Measurements from ENCODE around the gene SPATA13.
"Not testable (repeated sequence)": the region's sequence is repeated elsewhere in the genome, so short reads cannot be mapped to it uniquely, and the experiment has no call there.

The SPATA13 gene

DNA sequence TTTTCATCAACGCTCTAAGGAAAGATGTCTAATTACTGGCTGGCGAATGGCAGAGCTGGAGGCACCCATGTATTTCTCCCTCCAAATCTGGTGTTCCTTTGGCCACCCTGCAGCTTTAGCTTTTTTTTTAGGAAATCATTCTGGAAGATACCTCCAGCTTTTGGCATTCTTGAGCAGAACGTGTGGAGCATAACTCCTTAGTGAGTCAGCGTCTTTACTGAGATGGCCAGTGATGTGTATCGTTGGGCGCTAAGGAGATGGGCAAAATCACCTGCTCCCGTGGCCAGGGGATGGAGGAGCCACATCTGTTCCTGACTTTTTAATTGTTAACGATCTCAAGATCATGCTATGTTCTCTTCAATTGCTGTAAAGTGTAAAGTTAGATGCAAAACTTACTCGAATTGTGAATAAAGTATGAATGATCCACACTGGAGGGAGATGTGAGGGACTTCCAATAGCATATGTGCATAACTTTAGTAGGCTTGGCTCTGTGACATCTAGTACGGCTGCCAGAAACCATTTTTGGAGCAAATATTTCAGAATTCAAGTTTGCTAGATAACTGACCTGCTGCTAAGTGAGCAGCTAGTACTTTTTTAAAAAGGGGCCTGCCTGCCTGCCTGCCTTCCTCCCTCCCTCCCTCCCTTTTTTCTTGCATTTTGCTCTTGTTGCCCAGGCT, 124.5 kb downstream of the SPATA13 start:
- DNase-seq, result no peak

DNA sequence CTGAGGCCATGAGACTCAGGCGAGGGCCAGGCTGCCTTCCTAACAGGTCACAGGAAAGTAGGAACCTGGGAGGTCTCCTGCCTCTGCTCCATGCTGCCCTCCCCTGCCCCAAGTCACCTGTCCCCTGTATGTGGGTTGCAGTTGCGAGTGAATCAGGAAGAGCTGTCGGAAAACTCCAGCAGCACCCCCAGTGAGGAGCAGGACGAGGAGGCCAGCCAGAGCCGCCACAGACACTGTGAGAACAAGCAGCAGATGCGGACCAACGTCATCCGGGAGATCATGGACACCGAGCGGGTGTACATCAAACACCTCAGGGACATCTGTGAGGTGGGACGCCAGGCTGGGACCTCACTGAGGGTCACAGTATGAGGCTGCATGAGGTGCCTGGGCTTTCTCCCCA, 126.1 kb downstream of the SPATA13 start:
- DNase-seq, result no peak

DNA sequence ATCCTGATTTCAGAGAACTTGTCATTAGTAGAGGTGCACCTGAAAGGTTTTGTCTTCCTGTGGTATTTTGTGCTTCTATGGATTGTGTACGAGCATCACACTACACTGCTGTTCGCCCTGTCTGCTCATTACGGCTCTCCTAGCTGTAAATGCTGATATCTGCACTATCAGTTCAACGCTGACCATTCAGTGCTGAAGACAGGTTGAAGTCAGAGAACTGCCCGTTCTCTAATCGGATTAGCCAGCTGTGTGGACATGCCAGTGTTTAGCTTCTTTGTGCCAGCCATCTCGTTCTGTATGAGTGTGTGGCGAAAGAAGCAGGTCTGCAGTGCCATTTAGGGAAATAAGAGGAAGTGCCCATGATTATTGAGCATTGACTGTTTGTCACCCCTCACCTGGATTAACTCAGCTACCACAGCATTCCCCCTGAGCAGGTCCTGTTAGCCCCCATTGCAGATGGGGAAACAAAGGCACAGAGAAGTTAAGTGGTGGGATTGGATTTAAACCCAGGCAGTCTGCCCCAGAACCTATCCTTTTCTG, 127.3 kb downstream of the SPATA13 start:
- DNase-seq, result no peak

DNA sequence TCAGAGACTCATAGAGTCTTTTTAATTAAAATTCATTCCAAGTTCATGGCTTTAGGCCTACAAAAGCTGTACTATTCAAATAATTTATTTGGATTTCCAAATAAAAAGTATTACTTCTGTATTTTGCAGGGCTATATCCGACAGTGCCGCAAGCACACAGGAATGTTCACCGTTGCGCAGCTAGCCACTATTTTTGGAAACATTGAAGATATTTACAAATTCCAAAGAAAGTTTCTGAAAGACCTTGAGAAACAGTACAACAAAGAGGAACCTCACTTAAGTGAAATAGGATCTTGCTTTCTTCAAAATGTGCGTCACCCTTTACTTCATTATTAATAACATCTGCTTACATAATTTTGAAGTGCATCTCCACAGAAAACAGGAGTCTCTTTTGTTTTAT, 128.3 kb downstream of the SPATA13 start:
- no peak for DNase-seq

DNA sequence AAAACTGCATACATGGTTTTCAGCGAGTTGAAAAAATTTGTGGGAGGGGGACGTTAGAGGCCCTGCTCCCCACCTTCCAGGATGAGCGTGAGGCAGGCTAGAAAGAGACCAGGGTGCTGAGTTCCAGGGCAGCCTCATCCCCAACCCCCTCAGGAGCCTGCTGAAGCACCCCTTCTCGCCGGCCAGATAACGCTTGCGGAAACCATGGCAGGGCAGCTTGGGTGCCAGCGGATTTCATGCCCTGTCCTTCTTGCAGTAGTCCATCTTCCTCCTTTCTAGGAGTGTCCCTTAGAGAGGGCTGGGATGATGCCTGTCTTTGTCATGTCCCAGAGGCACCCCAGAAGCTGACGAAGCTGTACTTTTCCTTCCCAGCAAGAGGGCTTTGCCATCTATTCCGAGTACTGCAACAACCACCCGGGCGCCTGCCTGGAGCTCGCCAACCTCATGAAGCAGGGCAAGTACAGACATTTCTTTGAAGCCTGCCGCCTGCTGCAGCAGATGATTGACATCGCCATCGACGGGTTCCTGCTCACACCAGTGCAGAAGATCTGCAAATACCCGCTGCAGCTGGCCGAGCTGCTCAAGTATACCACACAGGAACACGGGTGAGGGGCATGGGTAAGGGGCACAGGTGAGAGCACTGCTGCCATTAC, 129.9 kb downstream of the SPATA13 start:
- no peak for DNase-seq

DNA sequence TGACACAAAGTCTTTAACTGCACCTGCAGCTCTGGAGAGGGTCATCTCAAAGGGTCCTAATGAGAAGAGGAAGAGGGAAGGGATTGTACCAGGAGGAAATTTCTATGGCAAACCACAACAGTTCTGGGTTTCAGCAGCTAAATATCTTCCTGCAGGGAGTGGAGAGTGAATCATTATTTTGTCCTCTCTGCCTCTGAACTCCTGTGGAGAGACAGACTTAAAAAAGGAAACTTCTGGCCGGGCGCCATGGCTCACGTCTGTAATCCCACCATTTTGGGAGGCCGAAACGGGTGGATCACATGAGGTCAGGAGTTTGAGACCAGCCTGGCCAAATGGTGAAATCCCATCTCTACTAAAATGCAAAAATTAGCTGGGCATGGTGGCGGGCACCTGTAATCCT, 132.0 kb downstream of the SPATA13 start:
- DNase-seq, result no peak

DNA sequence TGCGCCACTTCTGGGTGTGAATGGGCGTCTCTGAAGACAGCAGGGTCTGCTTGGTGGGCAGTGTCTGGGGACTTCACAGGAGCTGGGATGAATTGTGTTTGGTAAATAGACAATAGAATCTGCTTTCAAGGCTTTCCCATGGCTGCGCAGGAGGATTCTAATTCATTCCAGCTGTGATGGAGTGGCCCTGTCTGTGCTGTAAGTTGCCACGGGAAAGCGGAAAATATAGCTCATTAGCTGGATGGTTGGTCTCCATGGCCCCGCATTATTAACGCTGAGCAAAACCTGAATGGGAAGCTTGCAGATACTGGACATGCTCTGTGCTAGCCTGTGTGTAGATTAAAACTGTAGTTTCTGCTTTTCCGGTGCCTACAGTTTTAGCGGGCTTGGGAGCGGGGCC, 133.2 kb downstream of the SPATA13 start:
- no peak for DNase-seq

DNA sequence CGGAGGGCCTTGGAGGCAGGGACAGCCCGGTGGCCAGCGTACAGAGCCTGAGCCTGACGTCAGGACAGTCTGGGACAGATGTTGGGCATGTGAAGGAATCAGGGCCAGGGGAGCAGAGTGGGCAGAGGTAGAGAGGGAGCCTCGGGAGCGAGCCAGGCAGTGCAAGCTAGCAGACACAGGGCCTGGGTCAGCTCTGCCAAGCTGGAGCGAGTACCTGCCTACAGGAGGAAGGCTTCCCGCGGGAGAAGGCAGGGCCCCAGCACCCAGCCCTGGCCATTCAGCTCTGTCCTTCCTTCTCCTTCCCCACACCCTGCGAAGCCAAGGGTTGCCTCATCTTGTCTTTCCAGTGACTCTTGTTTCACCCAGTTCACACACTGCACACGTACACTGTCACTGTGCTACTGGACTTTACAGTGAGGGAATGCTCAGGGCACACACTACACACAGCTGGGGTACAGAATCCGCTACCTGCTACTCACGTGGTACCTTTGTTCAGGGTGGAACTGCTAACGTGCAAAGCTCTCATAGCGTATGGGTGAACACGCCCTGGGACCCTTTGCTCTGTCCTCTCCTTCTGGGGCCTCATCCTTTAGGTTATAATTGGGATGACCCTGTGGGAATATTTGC, 139.1 kb downstream of the SPATA13 start:
- DNase-seq, result no peak

DNA sequence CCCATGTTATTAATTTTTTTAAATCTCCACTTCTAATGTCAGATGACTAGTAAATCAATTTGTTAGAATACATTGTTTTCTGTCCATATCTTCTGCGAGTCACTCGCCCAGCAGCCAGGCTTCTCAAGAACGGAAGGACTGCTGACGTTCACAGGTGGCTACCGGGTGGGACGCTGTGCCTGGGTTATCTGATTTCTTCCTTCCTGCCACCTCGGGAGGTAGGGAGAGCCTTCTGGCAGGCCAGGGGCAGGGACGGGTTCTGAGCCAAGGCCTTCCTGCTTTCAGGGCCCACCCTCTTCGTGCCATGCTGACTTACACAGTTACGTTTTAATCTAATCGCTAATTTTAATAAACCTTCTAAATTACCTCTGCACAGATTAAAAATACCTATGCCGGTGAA, 140.9 kb downstream of the SPATA13 start:
- DNase-seq, result no peak

DNA sequence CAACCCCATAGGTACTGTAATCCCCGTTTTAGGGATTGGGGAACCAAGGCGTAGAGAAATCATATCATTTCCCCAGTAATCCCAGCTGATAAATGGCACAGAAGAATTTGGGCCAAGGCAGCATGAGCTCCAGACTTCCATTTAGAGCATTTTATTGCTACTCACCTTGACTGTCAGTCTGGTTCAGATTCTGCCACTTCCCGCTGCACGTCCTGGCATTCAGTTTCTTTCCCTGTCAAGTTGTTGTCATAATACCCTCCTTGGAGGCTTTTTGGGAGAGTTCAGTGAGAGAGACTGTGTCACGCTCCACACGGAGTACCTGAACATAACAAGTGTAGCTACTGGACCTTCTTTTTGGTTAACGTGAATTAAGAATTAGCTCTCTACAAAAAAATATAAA, 141.4 kb downstream of the SPATA13 start:
- DNase-seq, result no peak

DNA sequence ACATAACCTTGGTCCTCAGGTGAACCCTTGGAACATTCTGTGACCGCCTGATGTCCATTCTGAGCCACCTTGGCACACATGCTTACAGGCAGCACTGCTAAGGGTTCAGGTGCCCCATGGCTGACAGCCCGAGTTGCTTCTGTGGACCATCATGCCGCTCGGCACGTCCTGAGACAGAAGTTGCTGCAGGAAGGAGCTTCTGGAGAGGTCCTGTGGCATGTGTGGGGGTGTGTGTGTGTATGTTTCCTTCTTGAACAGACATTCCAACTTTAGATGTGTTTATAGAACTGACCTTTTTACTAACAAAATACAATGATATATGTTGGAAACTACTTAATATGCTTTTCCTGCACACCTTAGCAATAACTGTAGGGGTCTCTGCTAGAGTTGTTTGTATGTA, 144.1 kb downstream of the SPATA13 start:
- DNase-seq, result no peak

DNA sequence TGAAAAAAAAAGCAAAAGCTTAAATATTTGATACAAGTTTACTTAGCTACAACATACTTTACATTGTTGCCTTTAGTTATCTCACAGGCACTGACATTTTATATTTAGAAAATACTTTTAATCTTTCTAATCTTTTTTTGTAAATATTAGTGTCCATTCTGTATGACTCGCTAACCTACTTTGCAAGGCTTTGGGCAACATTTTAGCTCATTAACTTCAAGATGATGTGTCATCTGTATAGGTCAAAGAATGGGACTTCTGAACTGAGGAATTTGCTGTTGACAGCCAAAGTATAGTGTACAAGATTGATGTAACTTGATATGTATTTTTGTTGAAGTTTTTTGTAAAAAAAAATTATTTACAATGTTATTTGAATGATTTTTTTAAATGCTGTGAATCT, 146.1 kb downstream of the SPATA13 start:
- DNase-seq, result no peak

DNA sequence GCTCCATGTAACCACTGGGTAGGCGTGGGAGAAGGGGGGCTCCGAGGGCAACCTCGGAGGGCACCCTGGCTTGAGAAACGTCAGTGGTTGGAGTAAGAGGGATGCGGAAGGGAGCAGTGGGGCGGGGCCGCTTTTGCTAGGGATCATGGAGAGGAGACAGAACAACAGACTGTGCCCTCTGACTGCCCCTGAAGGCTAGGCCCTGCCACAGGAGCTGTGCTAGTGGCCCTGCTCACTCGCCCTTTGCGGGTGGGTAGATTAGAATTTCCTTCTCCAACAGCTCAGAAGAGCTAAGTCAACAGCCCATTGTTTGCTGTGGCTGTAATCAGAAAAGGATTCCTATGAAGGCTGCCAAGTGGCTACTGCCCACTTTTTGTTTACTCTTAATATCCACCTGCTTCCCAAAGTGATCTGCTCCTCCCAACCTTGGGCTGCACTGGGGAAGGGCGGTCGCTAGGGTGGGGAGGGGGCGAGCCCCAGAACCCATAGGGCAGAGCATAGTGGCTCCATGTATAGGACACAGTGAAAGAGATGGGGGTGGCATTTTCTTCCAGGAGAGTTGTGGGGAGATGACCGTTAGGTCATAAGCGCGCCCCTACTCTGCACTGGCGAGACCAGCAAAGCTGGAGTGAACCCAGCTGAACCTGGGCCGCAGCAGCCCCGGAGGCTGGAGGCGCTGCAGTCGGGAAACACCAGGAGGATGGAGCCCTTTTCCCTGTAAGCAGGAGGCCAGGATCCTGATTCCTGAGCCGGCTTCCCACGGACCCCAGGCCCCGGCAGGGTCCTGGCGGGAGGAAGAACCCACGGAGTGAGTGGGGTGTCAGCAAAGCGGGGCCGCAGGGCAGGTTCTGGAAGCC, 146.9 kb downstream of the SPATA13 start:
- DNase-seq, result no peak

DNA sequence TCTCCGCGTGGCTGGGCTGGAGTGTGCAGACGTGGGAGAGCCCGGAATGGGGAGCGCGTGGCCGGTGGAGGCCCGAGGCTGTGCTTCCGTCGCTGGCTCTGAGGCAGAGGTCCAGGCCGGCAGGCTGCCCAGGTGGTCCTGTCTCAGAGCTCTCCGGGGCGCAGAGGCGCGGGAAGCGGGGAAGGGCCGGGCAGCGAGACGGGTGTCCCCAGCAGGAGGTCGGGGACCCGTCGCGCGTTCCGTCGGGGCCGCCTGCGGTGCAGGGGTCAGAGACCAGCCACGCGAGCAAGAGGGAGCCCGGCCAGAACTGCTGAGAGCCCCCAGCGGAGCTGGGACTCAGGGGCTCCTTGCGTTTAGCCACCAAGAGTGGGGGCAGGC, 147.5 kb downstream of the SPATA13 start:
- no peak for DNase-seq

DNA sequence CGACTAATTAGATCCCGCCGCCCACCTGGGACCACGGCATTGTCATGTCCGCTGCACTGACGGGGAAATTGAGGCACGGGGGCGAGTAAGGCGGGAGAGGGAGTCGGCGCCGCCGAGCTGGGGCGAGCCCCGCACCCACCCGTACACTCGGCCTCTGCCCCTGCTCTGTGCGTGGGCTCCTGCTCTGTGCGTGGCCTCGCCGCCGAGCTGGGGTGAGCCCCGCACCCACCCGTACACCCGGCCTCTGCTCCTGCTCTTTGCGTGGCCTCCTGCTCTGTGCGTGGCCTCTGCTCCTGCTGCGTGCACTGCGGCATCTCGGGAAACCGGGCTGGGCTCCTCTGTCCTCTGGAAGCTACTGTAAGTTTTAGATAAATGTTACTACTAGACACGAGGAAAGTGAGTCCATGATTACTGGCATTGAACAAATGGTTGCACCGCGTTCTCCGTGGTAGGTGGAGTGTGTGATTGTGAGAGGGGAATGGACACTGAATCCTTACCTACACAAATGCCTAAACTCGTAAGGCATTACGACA, 148.0 kb downstream of the SPATA13 start:
- DNase-seq, result no peak

DNA sequence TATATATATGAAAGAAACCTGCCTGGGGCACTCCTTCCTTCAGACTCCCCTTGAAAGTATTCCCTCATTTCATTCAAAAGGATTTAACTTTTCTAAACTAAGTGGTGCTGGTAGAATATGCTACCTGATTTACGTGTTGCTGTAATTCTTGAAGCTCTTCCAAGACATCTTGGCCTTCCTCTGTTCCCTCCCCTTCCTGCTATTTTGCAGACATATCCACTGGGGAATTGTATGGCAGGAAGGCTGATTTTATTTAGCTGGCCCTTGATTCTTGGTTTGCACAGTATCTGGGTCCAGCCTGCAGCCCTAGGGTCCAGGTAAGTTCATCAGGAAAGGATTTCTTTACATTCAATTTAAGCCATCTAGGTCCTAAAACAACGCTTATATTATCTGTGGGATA, 148.8 kb downstream of the SPATA13 start, which contains the start of gene C1QTNF9:
C1QTNF9 (plus strand) TSS at position 281 of the 400 bp plus-strand sequence. CDS start 6,424 bp downstream, outside the sequence.
- not testable (repeated sequence) for DNase-seq

DNA sequence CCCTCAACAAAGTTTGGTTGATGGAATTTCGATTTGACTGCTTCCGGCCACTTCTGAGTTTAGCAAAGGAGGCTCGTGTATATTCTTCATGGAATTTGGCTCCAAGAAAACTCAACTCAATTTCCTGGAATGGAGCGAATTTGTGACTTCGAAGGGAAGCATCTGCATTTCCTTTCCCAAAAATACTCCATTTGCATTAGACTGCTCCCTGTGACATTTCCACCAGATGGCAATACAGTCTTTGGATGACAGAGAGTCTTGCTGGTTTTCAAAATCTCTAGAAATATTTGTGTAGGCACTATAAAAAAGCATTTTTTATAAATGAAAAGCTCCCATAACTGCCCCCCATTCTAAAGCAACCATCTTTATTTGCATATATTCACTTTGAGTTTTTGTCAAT, 152.9 kb downstream of the SPATA13 start:
- DNase-seq, result no peak

DNA sequence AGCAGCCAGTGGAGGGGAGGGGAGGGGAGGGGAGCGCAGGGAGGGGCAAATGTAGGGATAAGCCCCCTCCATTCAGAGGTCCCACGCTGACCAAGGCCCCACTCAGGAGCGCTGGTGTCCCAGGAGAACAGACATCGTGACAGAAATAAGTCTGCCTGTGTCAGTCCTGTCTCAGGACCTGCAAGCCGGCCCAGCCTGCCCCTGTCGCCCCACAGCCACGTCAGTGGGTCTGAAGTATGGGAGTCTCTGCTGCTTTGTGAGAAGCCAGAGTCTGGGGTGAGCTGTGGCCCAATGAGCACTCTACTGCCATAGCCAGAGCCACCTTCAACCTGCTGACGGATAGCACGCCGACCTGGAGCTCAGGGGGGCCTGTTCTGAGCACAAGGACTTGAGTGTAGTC, 157.3 kb downstream of the SPATA13 start:
- DNase-seq, result not testable (repeated sequence)

DNA sequence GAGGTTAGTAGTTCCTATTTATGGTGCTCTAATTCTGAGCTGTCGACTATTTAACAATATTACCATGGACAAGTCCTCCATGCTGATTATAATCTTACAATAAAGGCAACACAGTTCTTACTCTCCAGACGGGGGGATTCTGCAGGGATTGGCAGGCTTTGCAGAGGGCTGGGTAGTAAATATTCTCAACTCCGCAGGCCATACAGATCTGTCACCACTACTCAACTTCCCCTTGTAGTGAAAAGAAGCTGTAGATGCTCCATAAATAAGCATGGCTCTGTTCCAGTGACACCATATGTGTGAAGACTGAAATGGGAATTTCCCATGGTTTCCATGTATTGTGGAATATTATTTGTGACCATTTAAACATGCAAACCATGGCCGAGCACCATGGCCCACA, 158.4 kb downstream of the SPATA13 start:
- not testable (repeated sequence) for DNase-seq

DNA sequence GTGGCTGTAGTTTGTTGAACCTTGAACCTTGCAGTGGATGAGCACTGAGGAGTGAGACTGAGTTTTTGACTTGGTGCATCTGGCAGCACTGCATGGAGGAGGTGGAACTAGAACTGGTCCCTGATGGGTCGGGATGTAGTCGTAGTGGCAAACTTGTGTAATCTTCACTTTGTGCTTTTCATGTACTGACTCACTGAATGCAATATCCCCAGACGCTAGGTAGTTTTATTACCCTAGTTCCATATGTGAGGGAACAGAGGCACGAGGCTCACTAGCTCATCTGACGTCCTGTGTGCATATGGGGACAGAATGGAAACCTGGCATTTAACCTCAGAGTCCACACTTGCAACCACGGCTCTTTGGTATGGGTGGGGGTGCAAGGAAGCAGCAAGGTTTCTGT, 159.1 kb downstream of the SPATA13 start:
- DNase-seq, result not testable (repeated sequence)

DNA sequence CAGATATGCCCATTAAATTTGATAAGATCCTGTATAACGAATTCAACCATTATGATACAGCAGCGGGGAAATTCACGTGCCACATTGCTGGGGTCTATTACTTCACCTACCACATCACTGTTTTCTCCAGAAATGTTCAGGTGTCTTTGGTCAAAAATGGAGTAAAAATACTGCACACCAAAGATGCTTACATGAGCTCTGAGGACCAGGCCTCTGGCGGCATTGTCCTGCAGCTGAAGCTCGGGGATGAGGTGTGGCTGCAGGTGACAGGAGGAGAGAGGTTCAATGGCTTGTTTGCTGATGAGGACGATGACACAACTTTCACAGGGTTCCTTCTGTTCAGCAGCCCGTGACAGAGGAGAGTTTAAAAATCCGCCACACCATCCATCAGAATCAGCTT, 160.9 kb downstream of the SPATA13 start:
- DNase-seq, result not testable (repeated sequence)

DNA sequence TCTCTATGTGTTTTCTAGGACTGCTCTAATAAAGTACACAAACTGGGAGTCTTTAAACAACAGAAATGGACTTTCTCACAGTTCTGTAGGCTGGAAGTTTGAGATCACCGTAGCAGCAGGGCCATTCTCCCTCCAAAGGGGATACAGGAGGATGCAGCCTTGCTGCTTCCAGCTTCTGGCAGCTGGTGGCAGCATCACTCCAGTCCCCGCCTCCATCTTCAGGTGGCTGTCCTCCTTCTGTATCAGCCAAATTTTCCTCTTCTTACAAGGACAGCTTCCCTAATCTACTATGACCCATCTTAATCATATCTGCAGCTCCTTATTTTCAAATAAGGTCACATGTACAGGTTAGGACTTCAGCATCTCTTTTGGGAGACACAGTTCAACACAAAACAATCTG, 161.9 kb downstream of the SPATA13 start:
- not testable (repeated sequence) for DNase-seq

Measured in activated T-cell treated with anti-CD3 and anti-CD28 coated beads, Interleukin-2, amount 50 U/mL, for 1 hour (primary cell).